ENCODE results near the gene GPR39. TPM values are rescaled to one million over a fixed set of nuclear protein-coding genes. Genes with fewer than 3 reads are reported as not detected.

Gene GPR39
- total RNA-seq, 1 experiment from 2014 or later: 34.8 TPM

DNA sequence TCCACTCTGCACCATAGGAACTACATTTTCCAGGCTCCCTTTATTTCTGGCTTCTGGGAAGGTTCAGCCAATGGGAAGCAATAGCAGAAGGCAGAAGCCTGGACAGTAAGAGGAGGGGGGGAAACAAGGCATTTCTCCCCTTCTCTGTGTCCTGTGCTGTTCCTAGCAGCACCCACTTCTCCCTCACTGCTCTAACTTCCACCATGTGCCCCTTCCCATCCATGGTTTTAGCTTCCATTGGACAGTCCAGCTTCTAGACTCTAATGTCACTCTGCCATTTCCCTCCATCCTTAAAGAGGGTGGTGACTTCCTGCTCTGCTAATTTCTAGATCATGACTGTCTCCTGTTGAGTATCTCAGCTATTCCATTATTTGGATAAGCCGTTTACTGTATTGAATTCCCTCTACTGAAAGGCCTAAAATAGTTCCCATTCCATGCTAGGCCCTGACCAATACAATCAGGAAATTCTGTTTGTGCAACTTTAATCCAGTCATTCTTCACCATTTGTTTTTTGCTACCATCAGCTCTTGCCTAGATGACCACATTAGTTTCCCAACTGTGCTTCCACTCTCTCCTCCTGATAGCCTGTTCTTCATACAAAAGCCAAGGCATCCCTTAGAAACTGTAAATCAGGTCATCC lies 274.2 kb downstream of the GPR39 start:
- Histone ChIP-seq H3K9ac (ENCODE audit: low read length) (no peak overlapping the region), H3K4me3 (ENCODE audit: low read length) (no peak overlapping the region), H3K4me1 (ENCODE audit: insufficient read depth, low read length) (no peaks in the 10 kb centered on the region), H3K9me2 (replicated peaks; ENCODE audit: low read length) (no peaks in the 10 kb centered on the region), H3K27ac (ENCODE audit: low read length) (no peak overlapping the region), H3K79me2 (ENCODE audit: low read length) (no peaks in the 10 kb centered on the region), H4K20me1 (ENCODE audit: low read length) (no peaks in the 10 kb centered on the region), H3K36me3 (ENCODE audit: low read depth, low read length) (no peaks in the 10 kb centered on the region), H2AFZ (ENCODE audit: low read length) (no peak overlapping the region), H3K9me3 (ENCODE audit: low read length) (no peaks in the 10 kb centered on the region), H3K27me3 (ENCODE audit: low read length) (no peaks in the 10 kb centered on the region), H3F3A (ENCODE audit: low read length, unreplicated experiment) (no peaks in the 10 kb centered on the region), H3K4me2 (ENCODE audit: low read length) (no peak overlapping the region)
- no peak for TF ChIP-seq EZH2 (IDR thresholded peaks at IDR 0.05; ENCODE audit: low read length, unreplicated experiment)
- no peak for TF ChIP-seq EZH2phosphoT487 (IDR thresholded peaks at IDR 0.05; ENCODE audit: borderline replicate concordance, low read length)
- TF ChIP-seq, protein P1, sequence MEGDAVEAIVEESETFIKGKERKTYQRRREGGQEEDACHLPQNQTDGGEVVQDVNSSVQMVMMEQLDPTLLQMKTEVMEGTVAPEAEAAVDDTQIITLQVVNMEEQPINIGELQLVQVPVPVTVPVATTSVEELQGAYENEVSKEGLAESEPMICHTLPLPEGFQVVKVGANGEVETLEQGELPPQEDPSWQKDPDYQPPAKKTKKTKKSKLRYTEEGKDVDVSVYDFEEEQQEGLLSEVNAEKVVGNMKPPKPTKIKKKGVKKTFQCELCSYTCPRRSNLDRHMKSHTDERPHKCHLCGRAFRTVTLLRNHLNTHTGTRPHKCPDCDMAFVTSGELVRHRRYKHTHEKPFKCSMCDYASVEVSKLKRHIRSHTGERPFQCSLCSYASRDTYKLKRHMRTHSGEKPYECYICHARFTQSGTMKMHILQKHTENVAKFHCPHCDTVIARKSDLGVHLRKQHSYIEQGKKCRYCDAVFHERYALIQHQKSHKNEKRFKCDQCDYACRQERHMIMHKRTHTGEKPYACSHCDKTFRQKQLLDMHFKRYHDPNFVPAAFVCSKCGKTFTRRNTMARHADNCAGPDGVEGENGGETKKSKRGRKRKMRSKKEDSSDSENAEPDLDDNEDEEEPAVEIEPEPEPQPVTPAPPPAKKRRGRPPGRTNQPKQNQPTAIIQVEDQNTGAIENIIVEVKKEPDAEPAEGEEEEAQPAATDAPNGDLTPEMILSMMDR (conservative IDR thresholded peaks at IDR 0.05; ENCODE audit: low read depth, low read length): no peak
- POLR2A ChIA-PET (ENCODE audit: unreplicated experiment): no interaction called here
- no peak for ATAC-seq
- CTCF ChIA-PET: no interaction called here
- intact Hi-C loops (cut with micrococcal nuclease): no loop called here
- no TSS peak for BruUV-seq (replicated peaks)
- DNase-seq: no peak

DNA sequence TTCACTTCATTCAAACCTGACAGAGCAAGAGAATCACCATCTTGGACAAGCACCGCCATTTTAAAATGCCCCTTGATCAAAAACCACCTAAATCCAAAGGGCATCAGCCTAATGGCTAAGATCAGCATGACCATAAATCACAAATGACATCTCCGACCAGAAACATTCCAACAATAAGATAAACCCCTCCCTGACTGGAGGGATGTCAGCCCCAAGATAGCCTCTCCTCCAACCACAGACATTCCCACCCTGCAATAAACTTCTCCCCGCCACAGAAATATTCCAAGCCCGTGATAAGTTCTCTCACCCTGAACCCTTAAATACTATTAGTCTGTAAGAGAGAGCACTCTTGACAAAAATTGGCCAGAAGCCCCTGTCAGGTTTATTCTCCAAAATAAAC lies 275.0 kb downstream of the GPR39 start:
- H3K27ac ChIP-seq (ENCODE audit: low read length): no peak overlapping the region
- H3K4me1 ChIP-seq (ENCODE audit: insufficient read depth, low read length): no peaks in the 10 kb centered on the region
- H3F3A ChIP-seq (ENCODE audit: low read length, unreplicated experiment): no peaks in the 10 kb centered on the region
- no peak overlapping the region for H2AFZ ChIP-seq (ENCODE audit: low read length)
- H3K9ac ChIP-seq (ENCODE audit: low read length): no peak overlapping the region
- no peak overlapping the region for H3K4me3 ChIP-seq (ENCODE audit: low read length)
- H3K4me2 ChIP-seq (ENCODE audit: low read length): no peak overlapping the region
- H3K36me3 ChIP-seq (ENCODE audit: low read depth, low read length): no peaks in the 10 kb centered on the region
- no TSS peak for BruUV-seq (replicated peaks)
- H4K20me1 ChIP-seq (ENCODE audit: low read length): no peaks in the 10 kb centered on the region
- no peaks in the 10 kb centered on the region for H3K9me3 ChIP-seq (ENCODE audit: low read length)
- TF ChIP-seq, protein P1 (conservative IDR thresholded peaks at IDR 0.05; ENCODE audit: low read depth, low read length): no peak
- TF ChIP-seq EZH2phosphoT487 (IDR thresholded peaks at IDR 0.05; ENCODE audit: borderline replicate concordance, low read length): no peak
- no peak for TF ChIP-seq EZH2 (IDR thresholded peaks at IDR 0.05; ENCODE audit: low read length, unreplicated experiment)
- H3K27me3 ChIP-seq (ENCODE audit: low read length): no peaks in the 10 kb centered on the region
- ChIA-PET POLR2A (ENCODE audit: unreplicated experiment) (interaction anchor here (0.5 kb wide), 1 partner anchor 14 kb away, joined by 4 read pairs; no protein-coding TSS in a partner anchor), CTCF (no interaction called here)
- intact Hi-C loops (cut with micrococcal nuclease): no loop called here
- ATAC-seq: no peak
- DNase-seq: no peak
- no peaks in the 10 kb centered on the region for H3K79me2 ChIP-seq (ENCODE audit: low read length)
- no peaks in the 10 kb centered on the region for H3K9me2 ChIP-seq (replicated peaks; ENCODE audit: low read length)

GRCh38 chr2:132692816-132693215 lies 276.2 kb downstream of the GPR39 start:
- ATAC-seq (no peak), DNase-seq (no peak)
- Histone ChIP-seq H3K36me3 (ENCODE audit: low read depth, low read length) (no peaks in the 10 kb centered on the region), H3F3A (ENCODE audit: low read length, unreplicated experiment) (no peaks in the 10 kb centered on the region), H4K20me1 (ENCODE audit: low read length) (no peaks in the 10 kb centered on the region), H3K79me2 (ENCODE audit: low read length) (no peaks in the 10 kb centered on the region), H3K9ac (ENCODE audit: low read length) (no peak overlapping the region), H3K4me1 (ENCODE audit: insufficient read depth, low read length) (no peaks in the 10 kb centered on the region), H2AFZ (ENCODE audit: low read length) (no peak overlapping the region), H3K9me2 (replicated peaks; ENCODE audit: low read length) (no peaks in the 10 kb centered on the region), H3K4me2 (ENCODE audit: low read length) (no peak overlapping the region), H3K4me3 (ENCODE audit: low read length) (no peak overlapping the region), H3K27me3 (ENCODE audit: low read length) (no peaks in the 10 kb centered on the region), H3K9me3 (ENCODE audit: low read length) (no peaks in the 10 kb centered on the region), H3K27ac (ENCODE audit: low read length) (no peak overlapping the region)
- no TSS peak for BruUV-seq (replicated peaks)
- TF ChIP-seq EZH2 (IDR thresholded peaks at IDR 0.05; ENCODE audit: low read length, unreplicated experiment): no peak
- TF ChIP-seq, protein P1 (conservative IDR thresholded peaks at IDR 0.05; ENCODE audit: low read depth, low read length): no peak
- TF ChIP-seq EZH2phosphoT487 (IDR thresholded peaks at IDR 0.05; ENCODE audit: borderline replicate concordance, low read length): no peak
- CTCF ChIA-PET: no interaction called here
- intact Hi-C loops (cut with micrococcal nuclease): no loop called here
- POLR2A ChIA-PET (ENCODE audit: unreplicated experiment): no interaction called here

Measured in PC-3 (cell line).